ENCODE measurements around the gene ABHD16A.

ABHD16A gene

DNA sequence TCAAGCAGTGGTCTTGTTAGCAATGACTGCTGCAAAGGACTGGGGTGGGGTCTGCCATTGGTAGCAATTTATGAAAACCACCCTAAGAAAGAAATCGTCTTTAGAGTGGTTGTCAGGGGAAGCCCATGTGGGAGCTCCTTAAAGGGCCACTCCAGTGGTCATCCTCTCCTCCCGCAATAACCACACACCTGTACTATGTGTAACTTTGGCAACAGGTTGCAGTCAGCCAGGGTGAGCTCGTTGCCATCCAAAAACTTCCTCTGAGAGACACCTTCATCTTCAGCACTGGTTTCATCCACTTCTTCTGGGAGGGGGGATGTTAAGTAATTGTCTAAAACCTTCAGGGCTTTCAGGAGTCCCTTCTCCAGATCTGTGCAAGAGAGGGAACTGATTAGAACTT, 28.9 kb upstream of the ABHD16A start:
- Histone ChIP-seq H3K36me3 (peaks cover 53% of the 10 kb centered on the region), H3K4me1 (peaks cover 72% of the 10 kb centered on the region)
- no peak for TF ChIP-seq Cebpa-rat (IDR thresholded peaks at IDR 0.05)

DNA sequence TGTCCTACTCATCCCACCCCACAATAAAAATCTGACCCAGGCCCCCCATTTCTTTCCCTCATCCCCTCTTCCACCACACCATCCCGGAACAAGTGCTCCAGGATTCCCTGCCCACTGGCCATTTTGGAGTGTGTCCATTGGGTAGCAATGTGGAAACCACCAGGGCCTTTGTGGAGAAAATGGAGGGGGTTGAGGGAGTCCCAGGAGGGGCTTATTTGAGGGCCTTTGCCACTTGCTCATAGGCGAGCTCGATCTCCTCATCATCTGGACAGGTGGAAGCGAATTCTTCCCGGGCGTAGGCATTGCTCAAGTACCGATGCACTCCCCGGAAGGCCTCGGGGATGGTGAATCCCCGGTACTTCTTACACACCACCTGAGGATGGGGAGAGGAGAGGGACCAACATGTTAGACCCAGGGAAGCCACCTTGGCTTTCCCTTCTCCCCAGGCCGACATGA, 27.5 kb upstream of the ABHD16A start:
- Histone ChIP-seq H3K36me3 (peaks cover 67% of the 10 kb centered on the region), H4K20me1 (peaks cover 74% of the 10 kb centered on the region), H3K4me1 (peaks cover 81% of the 10 kb centered on the region), H3K9ac (peak overlapping the region; percentile 89; the same call in 1 of the 2 replicates), H3K9me3 (no peaks in the 10 kb centered on the region), H3K4me3 (peak overlapping the region; percentile 94), H3K27me3 (no peaks in the 10 kb centered on the region), H3K27ac (0 out of 2 replicates have a peak overlapping the region, but pooled peaks have one; percentile 88), H3K4me2 (peak overlapping the region; percentile 99)
- TF ChIP-seq Cebpa-rat (IDR thresholded peaks at IDR 0.05), result no peak

More for the DNA sequence above, 28.9 kb upstream of the ABHD16A start:
- Histone ChIP-seq H3K9me3 (no peaks in the 10 kb centered on the region), H3K4me3 (no peak overlapping the region), H3K4me2 (peak overlapping the region; percentile 20; the same call in 1 of the 2 replicates), H4K20me1 (peaks cover 63% of the 10 kb centered on the region), H3K27me3 (no peaks in the 10 kb centered on the region), H3K27ac (no peak overlapping the region), H3K9ac (no peak overlapping the region)

DNA sequence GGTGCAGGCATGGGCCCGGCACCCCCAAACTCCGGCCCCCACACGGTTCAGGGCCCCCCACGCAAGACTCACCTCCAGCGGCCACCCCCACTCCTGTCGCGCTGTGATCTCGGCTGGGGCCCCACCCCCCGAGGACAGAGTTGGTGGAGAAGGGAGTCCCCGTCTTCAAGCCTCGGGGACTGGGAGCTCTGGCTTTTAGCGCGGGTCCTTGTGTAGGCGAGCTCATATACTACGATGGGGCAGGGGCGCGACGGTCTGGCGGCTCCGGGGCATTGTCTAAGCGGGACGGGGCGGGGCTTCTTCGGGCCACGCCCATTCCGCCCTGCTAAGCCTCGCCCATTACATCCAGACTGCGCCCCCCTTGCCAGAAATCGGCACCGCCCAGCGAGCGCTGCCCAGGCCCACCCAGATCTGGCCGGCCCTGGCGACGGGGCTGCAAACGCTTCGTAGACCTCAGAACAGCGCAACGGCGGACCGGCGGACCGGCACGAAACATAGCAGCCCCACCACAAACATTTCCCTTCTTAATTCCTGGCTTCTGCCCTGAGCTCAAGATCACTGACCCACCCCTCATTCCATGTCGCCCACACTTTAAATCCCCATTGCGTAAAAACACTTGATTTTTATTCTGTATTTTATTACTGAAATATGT, 27.0 kb upstream of the ABHD16A start:
- peak overlapping the region; percentile 88 for H3K27ac ChIP-seq

DNA sequence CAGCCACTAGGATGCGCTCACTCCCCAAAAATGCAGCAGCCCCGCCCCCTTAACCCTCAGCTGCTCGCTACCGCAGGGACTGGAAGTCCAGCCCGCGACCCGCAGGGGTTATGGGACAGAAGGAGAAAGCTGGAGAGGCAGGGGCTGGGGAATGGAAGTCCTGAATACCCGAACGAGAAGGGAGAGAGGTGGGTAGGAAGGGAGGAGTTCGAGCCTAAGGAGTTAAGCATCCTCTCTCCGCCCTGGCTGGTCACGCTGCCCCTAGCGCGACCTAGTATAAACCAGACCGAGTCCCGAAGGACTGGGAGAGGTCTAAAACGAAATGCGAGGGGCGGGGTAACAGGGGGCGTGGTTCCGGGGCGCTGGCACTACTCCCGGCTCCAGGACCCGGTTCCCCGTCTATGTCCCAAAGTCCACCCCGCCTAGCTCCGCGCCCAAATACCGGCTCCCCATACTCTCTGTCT, 26.4 kb upstream of the ABHD16A start:
- Histone ChIP-seq H3K9ac (peak overlapping the region; percentile 89), H3K27ac (peak overlapping the region; percentile 88), H4K20me1 (peaks cover 77% of the 10 kb centered on the region), H3K4me2 (peak overlapping the region; percentile 99), H3K4me1 (peaks cover 91% of the 10 kb centered on the region), H3K36me3 (peaks cover 70% of the 10 kb centered on the region), H3K4me3 (peak overlapping the region; percentile 94), H3K27me3 (no peaks in the 10 kb centered on the region), H3K9me3 (no peaks in the 10 kb centered on the region)
- no peak for TF ChIP-seq Cebpa-rat (IDR thresholded peaks at IDR 0.05)

More for the DNA sequence above, 27.0 kb upstream of the ABHD16A start:
- Histone ChIP-seq H3K27me3 (no peaks in the 10 kb centered on the region), H3K4me1 (peaks cover 87% of the 10 kb centered on the region), H3K4me3 (peak overlapping the region; percentile 94), H3K9me3 (no peaks in the 10 kb centered on the region), H3K9ac (peak overlapping the region; percentile 89), H4K20me1 (peaks cover 74% of the 10 kb centered on the region), H3K4me2 (peak overlapping the region; percentile 99), H3K36me3 (peaks cover 70% of the 10 kb centered on the region)
- TF ChIP-seq Cebpa-rat (IDR thresholded peaks at IDR 0.05), result no peak

DNA sequence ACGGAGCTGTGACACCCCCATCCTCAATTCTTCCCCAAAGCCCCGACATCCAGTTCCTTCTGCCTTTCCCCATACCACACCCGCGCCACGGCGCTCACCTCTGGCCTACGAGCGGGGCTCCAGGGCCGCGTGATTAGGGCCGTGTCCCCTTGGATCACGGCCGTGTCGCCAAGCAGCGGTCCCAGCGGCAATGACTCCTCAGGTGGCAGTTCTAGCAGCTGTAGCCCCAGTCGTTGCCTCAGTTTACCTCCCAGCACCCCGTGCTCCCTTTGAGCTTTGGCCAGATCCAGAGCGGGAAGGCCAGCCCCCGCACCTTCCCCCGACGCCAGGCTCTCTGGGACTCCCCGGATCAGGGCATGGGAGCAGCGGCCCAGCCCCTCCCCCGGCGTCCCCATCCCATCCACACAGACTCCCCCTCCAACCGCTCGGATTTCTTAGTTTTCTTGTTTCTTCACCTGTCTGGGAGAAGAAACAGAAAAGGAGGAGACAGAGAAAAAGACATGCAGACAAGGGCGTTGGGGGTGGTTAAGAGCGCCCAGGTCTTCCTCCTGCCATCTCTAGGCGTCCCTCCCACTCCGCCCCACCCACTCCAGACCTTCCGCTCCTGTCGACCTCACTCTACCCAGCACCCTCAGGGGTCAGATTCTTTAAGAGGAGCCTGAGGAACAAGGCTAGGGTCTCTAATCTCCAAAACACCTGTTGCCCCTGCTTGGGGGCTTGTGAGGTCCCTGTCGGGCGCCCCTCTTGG, 25.8 kb upstream of the ABHD16A start, which contains the start of gene DDAH2:
Gene DDAH2 (minus strand): TSS at position 533 of the 748 bp plus-strand sequence. CDS start 138 bp downstream, at position 395.
- Histone ChIP-seq H3K27me3 (no peaks in the 10 kb centered on the region), H4K20me1 (peaks cover 77% of the 10 kb centered on the region), H3K4me3 (peak within 1 kb of the TSS; percentile 94), H3K27ac (peak within 1 kb of the TSS; percentile 88), H3K9me3 (no peaks in the 10 kb centered on the region), H3K9ac (peak within 1 kb of the TSS; percentile 89), H3K36me3 (peaks cover 71% of the 10 kb centered on the region), H3K4me2 (peak within 1 kb of the TSS; percentile 99), H3K4me1 (peaks cover 91% of the 10 kb centered on the region)
- no peak for TF ChIP-seq Cebpa-rat (IDR thresholded peaks at IDR 0.05)

DNA sequence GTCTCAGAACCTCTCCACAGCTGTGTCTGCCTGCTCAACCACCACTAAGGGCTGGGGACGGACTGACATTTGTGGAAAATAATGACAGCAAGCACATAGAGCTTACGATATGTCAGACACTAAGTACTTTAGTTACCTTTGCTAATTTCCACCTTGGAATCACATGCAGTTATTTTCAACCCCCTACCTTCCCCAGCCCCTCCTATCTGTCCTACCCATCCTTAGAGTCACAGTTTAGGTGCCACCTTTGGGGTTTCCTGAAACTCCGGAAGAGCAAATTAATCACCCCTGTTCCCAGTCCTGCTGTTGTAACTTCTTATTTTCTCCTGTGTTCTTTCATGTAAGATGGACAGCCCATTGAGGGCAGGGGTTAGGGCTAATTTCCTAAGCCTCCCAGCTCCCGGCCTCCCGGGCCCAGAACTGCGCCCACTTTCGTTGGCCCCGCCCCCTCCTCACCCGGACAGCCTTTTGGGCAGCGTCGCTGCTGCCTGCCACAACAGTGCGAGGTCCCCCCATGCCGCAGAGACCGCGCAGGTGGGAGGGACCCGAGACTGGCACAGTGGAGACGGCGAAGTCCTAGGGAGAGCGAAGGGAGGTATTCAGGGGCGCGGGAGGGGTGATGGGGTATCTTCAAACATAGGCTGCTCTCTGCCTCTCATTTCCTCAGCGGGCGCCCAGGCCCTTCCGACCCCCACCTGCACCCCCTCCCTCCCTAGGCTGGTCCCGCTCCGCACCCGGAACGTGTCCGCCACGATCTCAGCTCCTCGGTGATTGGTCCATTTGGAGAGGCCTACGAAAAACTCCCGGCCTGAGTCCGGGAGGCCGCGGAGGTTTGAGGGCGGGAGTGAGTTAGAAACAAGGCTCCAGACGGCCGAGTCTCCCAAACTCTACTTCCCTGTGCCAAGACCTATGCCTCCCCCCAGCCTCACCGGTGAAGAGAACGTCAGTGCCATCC, 24.9 kb upstream of the ABHD16A start:
- Histone ChIP-seq H3K9ac (peak overlapping the region; percentile 89), H3K4me2 (peak overlapping the region; percentile 99), H3K36me3 (peaks cover 62% of the 10 kb centered on the region), H3K27ac (peak overlapping the region; percentile 88), H3K9me3 (no peaks in the 10 kb centered on the region), H3K4me3 (peak overlapping the region; percentile 94), H3K4me1 (peaks cover 89% of the 10 kb centered on the region), H3K27me3 (no peaks in the 10 kb centered on the region), H4K20me1 (peaks cover 74% of the 10 kb centered on the region)
- no peak for TF ChIP-seq Cebpa-rat (IDR thresholded peaks at IDR 0.05)

DNA sequence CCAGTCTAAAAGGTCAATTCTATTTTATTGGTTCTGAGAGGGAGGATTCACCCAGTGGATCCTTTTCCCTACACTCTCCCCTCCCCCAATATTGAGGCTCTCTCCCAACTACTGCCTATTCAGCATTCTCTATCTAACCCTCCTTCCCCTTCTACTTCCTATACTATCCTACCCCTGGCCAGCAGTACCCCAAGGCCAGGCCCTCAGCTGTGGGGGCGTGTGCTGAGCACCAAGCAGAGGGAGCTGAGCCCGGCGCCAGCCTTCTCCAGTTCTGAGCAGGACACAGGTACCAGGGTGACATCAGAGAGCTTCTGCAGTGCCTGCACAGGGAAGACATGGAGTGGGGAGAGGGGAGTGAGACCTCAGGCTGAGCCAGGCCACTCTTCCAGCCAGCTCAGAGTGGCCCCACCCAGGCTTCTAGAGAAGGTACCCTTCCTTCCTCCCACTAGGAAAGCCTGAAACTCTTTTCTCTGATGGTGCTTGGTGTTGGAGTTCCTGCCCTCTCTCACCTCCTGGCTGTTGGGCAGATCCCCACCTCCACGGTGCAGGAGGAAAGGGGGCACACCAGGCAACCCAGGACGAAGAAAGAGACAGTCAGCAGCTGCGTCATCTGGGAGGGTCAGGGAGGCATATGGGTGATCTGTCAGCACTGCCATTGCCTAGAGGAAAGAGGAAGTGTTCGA, 24.1 kb upstream of the ABHD16A start:
- Histone ChIP-seq H3K27me3 (no peaks in the 10 kb centered on the region), H4K20me1 (peaks cover 68% of the 10 kb centered on the region), H3K4me1 (peaks cover 90% of the 10 kb centered on the region), H3K27ac (peak overlapping the region; percentile 88), H3K4me3 (peak overlapping the region; percentile 11; the same call in 1 of the 2 replicates), H3K36me3 (peaks cover 54% of the 10 kb centered on the region), H3K9ac (peak overlapping the region; percentile 68), H3K4me2 (peak overlapping the region; percentile 99), H3K9me3 (no peaks in the 10 kb centered on the region)
- no peak for TF ChIP-seq Cebpa-rat (IDR thresholded peaks at IDR 0.05)

DNA sequence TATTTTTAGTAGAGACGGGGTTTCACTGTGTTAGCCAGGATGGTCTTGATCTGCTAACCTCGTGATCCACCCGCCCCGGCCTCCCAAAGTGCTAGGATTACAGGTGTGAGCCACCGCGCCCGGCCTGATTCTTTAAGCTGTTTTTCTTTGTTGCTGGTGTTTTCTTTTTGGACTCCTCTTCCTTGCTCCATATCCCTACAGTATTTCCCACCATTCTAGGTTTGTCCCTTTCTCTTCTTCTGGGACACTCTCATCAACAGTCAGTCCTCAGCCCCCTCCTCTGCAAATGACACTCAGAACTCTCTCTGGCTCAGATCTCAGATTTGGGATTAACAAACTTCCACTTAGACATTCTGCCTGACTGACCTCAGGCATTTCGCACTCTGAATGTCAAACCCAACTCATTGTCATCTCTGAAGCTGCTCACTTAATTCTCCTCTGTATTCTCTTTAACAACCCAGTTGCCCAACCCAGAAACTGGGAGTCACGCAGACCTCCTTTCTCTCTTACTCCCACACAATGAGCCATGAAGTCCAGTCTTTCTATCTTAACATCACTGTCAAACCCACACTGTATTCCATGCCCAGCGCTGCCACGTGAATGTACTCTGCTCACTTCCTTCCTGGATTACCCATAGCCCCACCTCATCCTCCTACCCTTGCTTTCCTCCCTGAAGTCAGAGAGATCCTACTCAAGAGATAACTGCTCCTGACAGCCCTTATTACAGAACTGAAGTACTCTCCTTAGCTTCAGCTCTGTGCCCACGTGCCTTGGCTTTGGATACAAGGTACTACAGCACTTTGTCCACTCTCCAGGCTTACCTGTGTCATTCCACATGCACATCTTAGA, 22.6 kb upstream of the ABHD16A start:
- TF ChIP-seq Cebpa-rat (IDR thresholded peaks at IDR 0.05), result no peak
- H3K4me3 ChIP-seq, result no peak overlapping the region
- H4K20me1 ChIP-seq, result peaks cover 53% of the 10 kb centered on the region
- no peaks in the 10 kb centered on the region for H3K27me3 ChIP-seq
- H3K4me1 ChIP-seq, result peaks cover 87% of the 10 kb centered on the region
- peaks cover 40% of the 10 kb centered on the region for H3K36me3 ChIP-seq
- no peak overlapping the region for H3K9ac ChIP-seq
- no peak overlapping the region for H3K27ac ChIP-seq
- peak overlapping the region; percentile 99 for H3K4me2 ChIP-seq
- no peaks in the 10 kb centered on the region for H3K9me3 ChIP-seq

Measured in BLaER1 (cell line).